K562 (cell line): ENCODE measurements around the gene SCARF2. TPM values are rescaled to one million over a fixed set of nuclear protein-coding genes. Genes with fewer than 3 reads are reported as not detected.

ENCODE experiments used
- ATF1 ChIP-seq, 2 experiments: fragments of 450-650 bp in 1 of 2; IDR thresholded peaks; 2 replicates each; pipeline ENCODE4 v1.6.1; 2016; ENCODE audit warnings: missing compliant biosample characterization in 1 of 2, missing genetic modification characterization in 1 of 2
- CREBBP ChIP-seq: IDR thresholded peaks from one replicate; pipeline ENCODE4 v1.6.1; 2012; ENCODE audit warnings: low read depth, mild to moderate bottlenecking, control low read depth, inconsistent platforms, low read length
- DMBX1 ChIP-seq: fragments of 250-450 bp; sonication (Bioruptor Pico); IDR thresholded peaks from 2 replicates; pipeline ENCODE4 v1.8.0; 2022; ENCODE audit warnings: inconsistent platforms, mild to moderate bottlenecking, moderate library complexity, borderline replicate concordance
- EGR1 ChIP-seq: fragments of 450-650 bp; conservative IDR thresholded peaks from 2 replicates; pipeline ENCODE4 v1.6.1; 2017; ENCODE audit warnings: mild to moderate bottlenecking
- GABPB2 ChIP-seq: fragments of 250-450 bp; sonication (Bioruptor Pico); conservative IDR thresholded peaks from 2 replicates; pipeline ENCODE4 v1.5.1; 2021; ENCODE audit warnings: mild to moderate bottlenecking
- HOXB6 ChIP-seq: fragments of 250-450 bp; sonication (Bioruptor Pico); IDR thresholded peaks from 2 replicates; pipeline ENCODE4 v1.5.1; 2022; ENCODE audit warnings: mild to moderate bottlenecking, borderline replicate concordance
- KAT7 ChIP-seq: sonication (generic); formaldehyde crosslinking; IDR thresholded peaks from 2 replicates; pipeline ENCODE4 v1.8.0; 2022; ENCODE audit warnings: missing genetic modification reagents, mild to moderate bottlenecking, borderline replicate concordance
- MCM3 ChIP-seq: fragments of 450-650 bp; IDR thresholded peaks from 2 replicates; pipeline ENCODE4 v1.6.1; 2016
- MTF1 ChIP-seq: fragments of 250-450 bp; sonication (Bioruptor Pico); IDR thresholded peaks from 2 replicates; pipeline ENCODE4 v1.9.0; 2021; ENCODE audit warnings: moderate library complexity, mild to moderate bottlenecking, inconsistent platforms, borderline replicate concordance
- SIRT6 ChIP-seq: IDR thresholded peaks from one replicate; pipeline ENCODE4 v1.6.1; 2012; ENCODE audit warnings: low read depth, mild to moderate bottlenecking, control low read depth, inconsistent platforms, low read length, moderate library complexity
- SRSF1 ChIP-seq: fragments of 200-400 bp; formaldehyde crosslinking; IDR thresholded peaks from 2 replicates; pipeline ENCODE4 v1.6.1; 2017; ENCODE audit warnings: mild to moderate bottlenecking, low read depth, low read length, moderate library complexity
- TAF15 ChIP-seq: fragments of 200-400 bp; formaldehyde crosslinking; IDR thresholded peaks from 2 replicates; pipeline ENCODE4 v1.6.1; 2017; ENCODE audit warnings: mild to moderate bottlenecking, low read depth, low read length, moderate library complexity
- ZNF24 ChIP-seq: fragments of 450-650 bp; IDR thresholded peaks from 2 replicates; pipeline ENCODE4 v1.6.1; 2016
- polyA plus RNA-seq, 8 experiments: library from polyadenylated mRNA; depleted of rRNA in 4 of 8; stranded (reverse) in 5 of 8; unstranded in 3 of 8; fragments of >200 nt; fragmentation: Nextera tagmentation in 2 of 8; fragmentation: Illumina TruSeq in 1 of 8; extraction: Ambion mirVana in 2 of 8; extraction: Trizol in 1 of 8; gene quantifications; 2 replicates each; pipeline versions ENCODE4 v1.2.1 to v1.2.3, GENCODE V29; 2011 to 2014; ENCODE audit warnings: inconsistent platforms in 1 of 8, missing spikeins in 1 of 8
- total RNA-seq, 7 experiments: library from RNA; depleted of rRNA in 6 of 7; stranded (reverse); fragments of >200 nt in 6 of 7; fragmentation: Illumina TruSeq in 2 of 7; extraction: Trizol in 2 of 7; gene quantifications; 2 replicates each; pipeline versions ENCODE4 v1.2.1 to v1.2.3, GENCODE V29; 2011 to 2021; ENCODE audit warnings: low replicate concordance in 1 of 7
- TF ChIP-seq, protein P1 (sequence below): fragments of 450-650 bp; IDR thresholded peaks from 2 replicates; pipeline ENCODE4 v1.6.1; 2016
- TF ChIP-seq, protein P2 (sequence below): conservative IDR thresholded peaks from 2 replicates; pipeline ENCODE4 v1.6.1; 2011; ENCODE audit warnings: low read depth, mild to moderate bottlenecking, low read length; ENCODE audit not compliant: control insufficient read depth
- TF ChIP-seq, protein P3 (sequence below): sonication (generic); formaldehyde crosslinking; IDR thresholded peaks from 2 replicates; pipeline ENCODE4 v1.8.0; 2022; ENCODE audit warnings: mild to moderate bottlenecking, missing genetic modification reagents
- TF ChIP-seq, protein P4 (sequence below), 2 experiments: fragments of 450-650 bp; IDR thresholded peaks; 2 replicates each; pipeline ENCODE4 v1.6.1; 2018; ENCODE audit warnings: mild to moderate bottlenecking in 2 of 2, low read depth in 1 of 2; ENCODE audit not compliant: partially characterized antibody in 2 of 2

Gene SCARF2
- total and polyA plus RNA-seq, 9 of the 15 experiments (the other 6 are each of a cell fraction or from before 2014, with no cell fraction given), result 0.06 to 0.32 (median 0.21) TPM; not detected in 5

DNA sequence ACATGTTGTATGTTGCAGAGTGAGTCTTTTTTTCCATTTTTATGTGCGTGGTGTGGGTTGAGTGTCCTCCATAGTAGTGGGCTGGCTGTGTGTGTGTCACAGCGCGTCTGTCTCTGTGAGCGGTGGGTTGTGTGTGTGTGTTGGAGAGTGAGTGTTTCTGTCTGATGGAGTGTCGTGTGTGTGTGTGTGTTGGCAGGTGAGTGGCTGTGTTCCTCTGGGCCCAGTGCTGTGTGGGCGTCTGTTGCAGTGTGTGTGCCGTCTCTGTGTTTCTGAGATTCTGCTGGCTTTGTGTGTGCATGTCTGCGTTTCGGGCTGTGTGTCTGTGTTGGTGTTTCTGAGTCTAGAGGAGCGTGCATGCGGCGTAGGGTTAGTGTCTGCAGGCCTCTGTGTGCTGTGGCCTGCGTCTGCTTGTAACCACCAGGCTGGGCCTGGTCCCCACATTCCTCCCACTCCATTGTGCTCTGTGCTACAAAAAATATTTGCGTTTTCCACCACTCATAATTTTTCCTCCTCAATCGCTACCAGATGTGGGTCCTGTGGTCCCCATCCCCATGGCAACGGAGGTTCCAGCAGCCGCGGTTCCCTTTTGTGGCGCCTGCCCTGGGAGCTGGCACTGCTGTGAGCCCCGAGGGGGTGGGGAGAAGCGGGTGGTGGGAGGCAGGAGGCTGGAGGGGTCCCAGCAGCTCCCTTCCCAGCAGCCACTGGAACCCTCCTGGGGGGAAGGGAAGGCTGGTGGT lies 15.2 kb downstream of the SCARF2 start (continued):
- no peak for TF ChIP-seq MTF1 (CRISPR knock-in tag)
- peak; percentile 62; the same call in 1 of the 2 replicates for TF ChIP-seq HOXB6 (CRISPR knock-in tag)
- TF ChIP-seq GABPB2, result 0 out of 2 replicates have a peak, but pooled peaks have one; percentile 75
- TF ChIP-seq, protein P1, sequence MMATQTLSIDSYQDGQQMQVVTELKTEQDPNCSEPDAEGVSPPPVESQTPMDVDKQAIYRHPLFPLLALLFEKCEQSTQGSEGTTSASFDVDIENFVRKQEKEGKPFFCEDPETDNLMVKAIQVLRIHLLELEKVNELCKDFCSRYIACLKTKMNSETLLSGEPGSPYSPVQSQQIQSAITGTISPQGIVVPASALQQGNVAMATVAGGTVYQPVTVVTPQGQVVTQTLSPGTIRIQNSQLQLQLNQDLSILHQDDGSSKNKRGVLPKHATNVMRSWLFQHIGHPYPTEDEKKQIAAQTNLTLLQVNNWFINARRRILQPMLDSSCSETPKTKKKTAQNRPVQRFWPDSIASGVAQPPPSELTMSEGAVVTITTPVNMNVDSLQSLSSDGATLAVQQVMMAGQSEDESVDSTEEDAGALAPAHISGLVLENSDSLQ, result no peak
- TF ChIP-seq ATF1 (CRISPR knock-in tag; IDR thresholded peaks at IDR 0.05), result no peak
- no peak for TF ChIP-seq ATF1 (tag; IDR thresholded peaks at IDR 0.05)
- no peak for TF ChIP-seq KAT7 (CRISPR knock-in tag)
- no peak for TF ChIP-seq SIRT6
- TF ChIP-seq MCM3, result peak; percentile 96
- TF ChIP-seq, protein P2, sequence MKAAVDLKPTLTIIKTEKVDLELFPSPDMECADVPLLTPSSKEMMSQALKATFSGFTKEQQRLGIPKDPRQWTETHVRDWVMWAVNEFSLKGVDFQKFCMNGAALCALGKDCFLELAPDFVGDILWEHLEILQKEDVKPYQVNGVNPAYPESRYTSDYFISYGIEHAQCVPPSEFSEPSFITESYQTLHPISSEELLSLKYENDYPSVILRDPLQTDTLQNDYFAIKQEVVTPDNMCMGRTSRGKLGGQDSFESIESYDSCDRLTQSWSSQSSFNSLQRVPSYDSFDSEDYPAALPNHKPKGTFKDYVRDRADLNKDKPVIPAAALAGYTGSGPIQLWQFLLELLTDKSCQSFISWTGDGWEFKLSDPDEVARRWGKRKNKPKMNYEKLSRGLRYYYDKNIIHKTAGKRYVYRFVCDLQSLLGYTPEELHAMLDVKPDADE, result no peak
- no peak for TF ChIP-seq CREBBP
- TF ChIP-seq DMBX1 (CRISPR knock-in tag), result no peak
- TF ChIP-seq, protein P3, sequence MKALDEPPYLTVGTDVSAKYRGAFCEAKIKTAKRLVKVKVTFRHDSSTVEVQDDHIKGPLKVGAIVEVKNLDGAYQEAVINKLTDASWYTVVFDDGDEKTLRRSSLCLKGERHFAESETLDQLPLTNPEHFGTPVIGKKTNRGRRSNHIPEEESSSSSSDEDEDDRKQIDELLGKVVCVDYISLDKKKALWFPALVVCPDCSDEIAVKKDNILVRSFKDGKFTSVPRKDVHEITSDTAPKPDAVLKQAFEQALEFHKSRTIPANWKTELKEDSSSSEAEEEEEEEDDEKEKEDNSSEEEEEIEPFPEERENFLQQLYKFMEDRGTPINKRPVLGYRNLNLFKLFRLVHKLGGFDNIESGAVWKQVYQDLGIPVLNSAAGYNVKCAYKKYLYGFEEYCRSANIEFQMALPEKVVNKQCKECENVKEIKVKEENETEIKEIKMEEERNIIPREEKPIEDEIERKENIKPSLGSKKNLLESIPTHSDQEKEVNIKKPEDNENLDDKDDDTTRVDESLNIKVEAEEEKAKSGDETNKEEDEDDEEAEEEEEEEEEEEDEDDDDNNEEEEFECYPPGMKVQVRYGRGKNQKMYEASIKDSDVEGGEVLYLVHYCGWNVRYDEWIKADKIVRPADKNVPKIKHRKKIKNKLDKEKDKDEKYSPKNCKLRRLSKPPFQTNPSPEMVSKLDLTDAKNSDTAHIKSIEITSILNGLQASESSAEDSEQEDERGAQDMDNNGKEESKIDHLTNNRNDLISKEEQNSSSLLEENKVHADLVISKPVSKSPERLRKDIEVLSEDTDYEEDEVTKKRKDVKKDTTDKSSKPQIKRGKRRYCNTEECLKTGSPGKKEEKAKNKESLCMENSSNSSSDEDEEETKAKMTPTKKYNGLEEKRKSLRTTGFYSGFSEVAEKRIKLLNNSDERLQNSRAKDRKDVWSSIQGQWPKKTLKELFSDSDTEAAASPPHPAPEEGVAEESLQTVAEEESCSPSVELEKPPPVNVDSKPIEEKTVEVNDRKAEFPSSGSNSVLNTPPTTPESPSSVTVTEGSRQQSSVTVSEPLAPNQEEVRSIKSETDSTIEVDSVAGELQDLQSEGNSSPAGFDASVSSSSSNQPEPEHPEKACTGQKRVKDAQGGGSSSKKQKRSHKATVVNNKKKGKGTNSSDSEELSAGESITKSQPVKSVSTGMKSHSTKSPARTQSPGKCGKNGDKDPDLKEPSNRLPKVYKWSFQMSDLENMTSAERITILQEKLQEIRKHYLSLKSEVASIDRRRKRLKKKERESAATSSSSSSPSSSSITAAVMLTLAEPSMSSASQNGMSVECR (CRISPR knock-in tag), result no peak
- no peak for TF ChIP-seq ZNF24
- TF ChIP-seq SRSF1, result no peak
- TF ChIP-seq EGR1, result peak; percentile 64
- TF ChIP-seq, protein P4, sequence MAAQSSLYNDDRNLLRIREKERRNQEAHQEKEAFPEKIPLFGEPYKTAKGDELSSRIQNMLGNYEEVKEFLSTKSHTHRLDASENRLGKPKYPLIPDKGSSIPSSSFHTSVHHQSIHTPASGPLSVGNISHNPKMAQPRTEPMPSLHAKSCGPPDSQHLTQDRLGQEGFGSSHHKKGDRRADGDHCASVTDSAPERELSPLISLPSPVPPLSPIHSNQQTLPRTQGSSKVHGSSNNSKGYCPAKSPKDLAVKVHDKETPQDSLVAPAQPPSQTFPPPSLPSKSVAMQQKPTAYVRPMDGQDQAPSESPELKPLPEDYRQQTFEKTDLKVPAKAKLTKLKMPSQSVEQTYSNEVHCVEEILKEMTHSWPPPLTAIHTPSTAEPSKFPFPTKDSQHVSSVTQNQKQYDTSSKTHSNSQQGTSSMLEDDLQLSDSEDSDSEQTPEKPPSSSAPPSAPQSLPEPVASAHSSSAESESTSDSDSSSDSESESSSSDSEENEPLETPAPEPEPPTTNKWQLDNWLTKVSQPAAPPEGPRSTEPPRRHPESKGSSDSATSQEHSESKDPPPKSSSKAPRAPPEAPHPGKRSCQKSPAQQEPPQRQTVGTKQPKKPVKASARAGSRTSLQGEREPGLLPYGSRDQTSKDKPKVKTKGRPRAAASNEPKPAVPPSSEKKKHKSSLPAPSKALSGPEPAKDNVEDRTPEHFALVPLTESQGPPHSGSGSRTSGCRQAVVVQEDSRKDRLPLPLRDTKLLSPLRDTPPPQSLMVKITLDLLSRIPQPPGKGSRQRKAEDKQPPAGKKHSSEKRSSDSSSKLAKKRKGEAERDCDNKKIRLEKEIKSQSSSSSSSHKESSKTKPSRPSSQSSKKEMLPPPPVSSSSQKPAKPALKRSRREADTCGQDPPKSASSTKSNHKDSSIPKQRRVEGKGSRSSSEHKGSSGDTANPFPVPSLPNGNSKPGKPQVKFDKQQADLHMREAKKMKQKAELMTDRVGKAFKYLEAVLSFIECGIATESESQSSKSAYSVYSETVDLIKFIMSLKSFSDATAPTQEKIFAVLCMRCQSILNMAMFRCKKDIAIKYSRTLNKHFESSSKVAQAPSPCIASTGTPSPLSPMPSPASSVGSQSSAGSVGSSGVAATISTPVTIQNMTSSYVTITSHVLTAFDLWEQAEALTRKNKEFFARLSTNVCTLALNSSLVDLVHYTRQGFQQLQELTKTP (IDR thresholded peaks at IDR 0.05; ENCODE audit: low read depth in 1 of 2, partially characterized antibody in 2 of 2), result peak in 1 of 2 experiments; percentile 45
- TF ChIP-seq TAF15, result 0 out of 2 replicates have a peak, but pooled peaks have one; percentile 39
